ENCODE measurements around the gene POLDIP2.

DNA sequence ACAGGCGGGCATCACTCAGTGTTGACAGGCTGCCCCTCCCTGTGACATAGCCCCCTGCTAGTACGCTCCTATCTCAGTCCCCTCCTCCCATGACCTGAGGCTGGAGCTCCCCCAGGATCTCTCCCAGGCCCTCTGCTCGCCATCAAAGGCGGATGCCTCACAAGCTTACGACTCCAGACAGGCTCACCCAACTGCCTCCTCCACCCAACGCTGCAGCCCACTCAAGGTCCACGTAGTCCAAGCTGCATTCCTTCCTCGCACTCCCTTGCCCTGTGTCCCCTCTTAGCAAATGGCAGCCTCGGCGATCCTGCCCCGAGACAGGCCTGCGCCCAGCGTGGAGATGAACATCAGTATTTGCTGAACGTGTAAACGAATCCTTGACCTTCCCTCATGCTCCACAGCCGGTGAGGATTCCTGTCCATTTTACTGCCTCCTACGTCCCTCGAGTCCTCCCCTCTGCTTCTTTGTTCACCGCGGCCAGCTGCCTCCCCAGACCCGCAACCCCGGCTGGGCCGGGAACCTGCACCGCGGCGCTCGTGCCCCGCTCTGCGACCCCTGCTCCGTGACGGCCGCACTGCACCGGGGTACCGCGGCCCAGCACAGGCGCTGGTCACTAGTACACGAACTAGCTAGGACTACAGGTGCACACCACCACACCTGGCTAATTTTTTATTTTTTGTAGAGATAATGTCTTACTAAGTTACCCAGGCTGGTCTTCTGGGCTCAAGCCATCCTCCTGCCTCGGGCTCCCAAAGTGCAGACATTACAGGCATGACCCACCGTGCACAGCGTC, 39.2 kb downstream of the POLDIP2 start:
- TF ChIP-seq, protein P1, sequence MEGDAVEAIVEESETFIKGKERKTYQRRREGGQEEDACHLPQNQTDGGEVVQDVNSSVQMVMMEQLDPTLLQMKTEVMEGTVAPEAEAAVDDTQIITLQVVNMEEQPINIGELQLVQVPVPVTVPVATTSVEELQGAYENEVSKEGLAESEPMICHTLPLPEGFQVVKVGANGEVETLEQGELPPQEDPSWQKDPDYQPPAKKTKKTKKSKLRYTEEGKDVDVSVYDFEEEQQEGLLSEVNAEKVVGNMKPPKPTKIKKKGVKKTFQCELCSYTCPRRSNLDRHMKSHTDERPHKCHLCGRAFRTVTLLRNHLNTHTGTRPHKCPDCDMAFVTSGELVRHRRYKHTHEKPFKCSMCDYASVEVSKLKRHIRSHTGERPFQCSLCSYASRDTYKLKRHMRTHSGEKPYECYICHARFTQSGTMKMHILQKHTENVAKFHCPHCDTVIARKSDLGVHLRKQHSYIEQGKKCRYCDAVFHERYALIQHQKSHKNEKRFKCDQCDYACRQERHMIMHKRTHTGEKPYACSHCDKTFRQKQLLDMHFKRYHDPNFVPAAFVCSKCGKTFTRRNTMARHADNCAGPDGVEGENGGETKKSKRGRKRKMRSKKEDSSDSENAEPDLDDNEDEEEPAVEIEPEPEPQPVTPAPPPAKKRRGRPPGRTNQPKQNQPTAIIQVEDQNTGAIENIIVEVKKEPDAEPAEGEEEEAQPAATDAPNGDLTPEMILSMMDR (IDR thresholded peaks at IDR 0.05) = no peak
- no peak for TF ChIP-seq POLR2A (IDR thresholded peaks at IDR 0.05)
